ENCODE data around the gene SIM1.

SIM1 gene

GRCh38 chr6:100463630-100464161, 1.0 kb downstream of the SIM1 start:
- Histone ChIP-seq H3K36me3 (ENCODE audit: insufficient read depth, low read length) (no peaks in the 10 kb centered on the region), H3K9ac (ENCODE audit: low read depth, low read length, poor library complexity, severe bottlenecking) (no peak overlapping the region), H3K4me2 (ENCODE audit: low read depth, low read length, poor library complexity, severe bottlenecking) (no peak overlapping the region), H3K9me3 (ENCODE audit: insufficient read depth, low read depth, low read length) (no peaks in the 10 kb centered on the region), H4K20me1 (ENCODE audit: insufficient read depth, low read length, poor library complexity, severe bottlenecking) (no peaks in the 10 kb centered on the region), H3K79me2 (ENCODE audit: insufficient read depth, low read length) (no peaks in the 10 kb centered on the region), H3K27me3 (ENCODE audit: insufficient read depth, low read length, poor library complexity, severe bottlenecking) (no peaks in the 10 kb centered on the region), H3K4me1 (ENCODE audit: insufficient read depth, low read length, poor library complexity, severe bottlenecking) (no peaks in the 10 kb centered on the region), H2AFZ (ENCODE audit: low read length) (no peak overlapping the region), H3K4me3 (ENCODE audit: low read length, poor library complexity, severe bottlenecking) (no peak overlapping the region), H3K9me2 (replicated peaks; ENCODE audit: low read depth, low read length) (no peaks in the 10 kb centered on the region), H3F3A (ENCODE audit: low read depth) (no peaks in the 10 kb centered on the region)
- TF ChIP-seq EZH2phosphoT487 (IDR thresholded peaks at IDR 0.05; ENCODE audit: borderline replicate concordance) (no peak), CTCF (conservative IDR thresholded peaks at IDR 0.05; ENCODE audit: low read length) (no peak)

GRCh38 chr6:100462706-100463629, 1.8 kb downstream of the SIM1 start:
- H3K4me3 ChIP-seq (ENCODE audit: low read length, poor library complexity, severe bottlenecking) = no peak overlapping the region
- no peak for TF ChIP-seq CTCF (conservative IDR thresholded peaks at IDR 0.05; ENCODE audit: low read length)
- no peak for TF ChIP-seq EZH2phosphoT487 (IDR thresholded peaks at IDR 0.05; ENCODE audit: borderline replicate concordance)
- H3K27me3 ChIP-seq (ENCODE audit: insufficient read depth, low read length, poor library complexity, severe bottlenecking) = no peaks in the 10 kb centered on the region
- no peak overlapping the region for H3K9ac ChIP-seq (ENCODE audit: low read depth, low read length, poor library complexity, severe bottlenecking)
- no peaks in the 10 kb centered on the region for H3K9me3 ChIP-seq (ENCODE audit: insufficient read depth, low read depth, low read length)
- no peaks in the 10 kb centered on the region for H4K20me1 ChIP-seq (ENCODE audit: insufficient read depth, low read length, poor library complexity, severe bottlenecking)
- no peaks in the 10 kb centered on the region for H3K79me2 ChIP-seq (ENCODE audit: insufficient read depth, low read length)
- H3K4me2 ChIP-seq (ENCODE audit: low read depth, low read length, poor library complexity, severe bottlenecking) = no peak overlapping the region
- no peaks in the 10 kb centered on the region for H3F3A ChIP-seq (ENCODE audit: low read depth)
- no peak overlapping the region for H2AFZ ChIP-seq (ENCODE audit: low read length)
- H3K36me3 ChIP-seq (ENCODE audit: insufficient read depth, low read length) = no peaks in the 10 kb centered on the region
- no peaks in the 10 kb centered on the region for H3K9me2 ChIP-seq (replicated peaks; ENCODE audit: low read depth, low read length)
- no peaks in the 10 kb centered on the region for H3K4me1 ChIP-seq (ENCODE audit: insufficient read depth, low read length, poor library complexity, severe bottlenecking)

GRCh38 chr6:100461917-100462705, 2.6 kb downstream of the SIM1 start:
- Histone ChIP-seq H3F3A (ENCODE audit: low read depth) (no peaks in the 10 kb centered on the region), H3K79me2 (ENCODE audit: insufficient read depth, low read length) (no peaks in the 10 kb centered on the region), H3K4me2 (ENCODE audit: low read depth, low read length, poor library complexity, severe bottlenecking) (no peak overlapping the region), H2AFZ (ENCODE audit: low read length) (no peak overlapping the region), H3K4me1 (ENCODE audit: insufficient read depth, low read length, poor library complexity, severe bottlenecking) (no peaks in the 10 kb centered on the region), H3K9ac (ENCODE audit: low read depth, low read length, poor library complexity, severe bottlenecking) (no peak overlapping the region), H3K36me3 (ENCODE audit: insufficient read depth, low read length) (no peaks in the 10 kb centered on the region), H3K27me3 (ENCODE audit: insufficient read depth, low read length, poor library complexity, severe bottlenecking) (no peaks in the 10 kb centered on the region), H3K9me3 (ENCODE audit: insufficient read depth, low read depth, low read length) (no peaks in the 10 kb centered on the region), H3K9me2 (replicated peaks; ENCODE audit: low read depth, low read length) (no peaks in the 10 kb centered on the region), H4K20me1 (ENCODE audit: insufficient read depth, low read length, poor library complexity, severe bottlenecking) (no peaks in the 10 kb centered on the region), H3K4me3 (ENCODE audit: low read length, poor library complexity, severe bottlenecking) (no peak overlapping the region)
- TF ChIP-seq EZH2phosphoT487 (IDR thresholded peaks at IDR 0.05; ENCODE audit: borderline replicate concordance) = no peak
- no peak for TF ChIP-seq CTCF (conservative IDR thresholded peaks at IDR 0.05; ENCODE audit: low read length)
